K562 (cell line): ENCODE data around the gene ANK3. TPM values are rescaled to one million over a fixed set of nuclear protein-coding genes. Genes with fewer than 3 reads are reported as not detected.

Source experiments
- CBFA2T2 ChIP-seq: fragments of 450-650 bp; conservative IDR thresholded peaks from 2 replicates; pipeline ENCODE4 v1.6.1; 2017; ENCODE audit warnings: mild to moderate bottlenecking
- CBX8 ChIP-seq: fragments of 200-600 bp; sonication (generic); IDR thresholded peaks from 2 replicates; pipeline ENCODE4 v1.6.1; 2012; ENCODE audit warnings: borderline replicate concordance, mixed run types, low read depth, mild to moderate bottlenecking, moderate library complexity, mixed read lengths, low read length, control low read depth, inconsistent platforms; ENCODE audit not compliant: poor library complexity, severe bottlenecking; ENCODE audit errors: extremely low read depth
- CCNT2 ChIP-seq: IDR thresholded peaks from 2 replicates; pipeline ENCODE4 v1.6.1; 2011; ENCODE audit warnings: borderline replicate concordance, low read depth, mild to moderate bottlenecking, moderate library complexity, mixed read lengths, low read length; ENCODE audit not compliant: insufficient read length; ENCODE audit errors: extremely low read depth
- CEBPG ChIP-seq, 3 experiments: fragments of 200-800 bp in 1 of 3; sonication (Bioruptor generic) in 1 of 3; sonication (generic) in 1 of 3; formaldehyde crosslinking in 1 of 3; IDR thresholded peaks in 2 of 3; conservative IDR thresholded peaks in 1 of 3; 2 replicates each; pipeline versions ENCODE4 v1.6.1 to v1.8.0; 2016 to 2022; ENCODE audit warnings: missing compliant biosample characterization in 2 of 3, missing genetic modification characterization in 2 of 3, mild to moderate bottlenecking in 1 of 3, missing genetic modification reagents in 1 of 3
- FOXA3 ChIP-seq, 2 experiments: fragments of 450-650 bp in 1 of 2; sonication (generic) in 1 of 2; formaldehyde crosslinking; IDR thresholded peaks in 1 of 2; conservative IDR thresholded peaks in 1 of 2; 2 replicates each; pipeline versions ENCODE4 v1.4.0 to v1.8.0; 2020 to 2022; ENCODE audit warnings: mild to moderate bottlenecking in 2 of 2, missing genetic modification reagents in 1 of 2
- FOXK1 ChIP-seq: sonication (generic); formaldehyde crosslinking; IDR thresholded peaks from 2 replicates; pipeline ENCODE4 v1.8.0; 2022; ENCODE audit warnings: missing genetic modification reagents, mild to moderate bottlenecking, borderline replicate concordance
- GATAD2B ChIP-seq: fragments of 450-650 bp; IDR thresholded peaks from 2 replicates; pipeline ENCODE4 v1.6.1; 2017; ENCODE audit warnings: mild to moderate bottlenecking, borderline replicate concordance
- HDAC1 ChIP-seq, 2 experiments: fragments of 450-650 bp; IDR thresholded peaks; 2 replicates each; pipeline ENCODE4 v1.6.1; 2016 to 2017; ENCODE audit warnings: inconsistent platforms in 1 of 2, mild to moderate bottlenecking in 1 of 2, moderate library complexity in 1 of 2
- HOXB6 ChIP-seq: fragments of 250-450 bp; sonication (Bioruptor Pico); IDR thresholded peaks from 2 replicates; pipeline ENCODE4 v1.5.1; 2022; ENCODE audit warnings: mild to moderate bottlenecking, borderline replicate concordance
- JUN ChIP-seq, 2 experiments: sonication (generic) in 1 of 2; formaldehyde crosslinking in 1 of 2; IDR thresholded peaks; 2 replicates each; pipeline versions ENCODE4 v1.6.1 to v1.8.0; 2012 to 2022; ENCODE audit warnings: borderline replicate concordance in 2 of 2, mild to moderate bottlenecking in 2 of 2, improper control_type of control experiment in 1 of 2, low read depth in 1 of 2, low read length in 1 of 2, missing genetic modification reagents in 1 of 2
- KLF13 ChIP-seq: fragments of 450-650 bp; IDR thresholded peaks from 2 replicates; pipeline ENCODE4 v1.6.1; 2016; ENCODE audit warnings: missing genetic modification characterization, low read depth, mild to moderate bottlenecking, missing compliant biosample characterization, moderate library complexity, borderline replicate concordance
- KLF6 ChIP-seq: fragments of 250-450 bp; sonication (Bioruptor Pico); IDR thresholded peaks from 2 replicates; pipeline ENCODE4 v1.4.0; 2020; ENCODE audit warnings: mild to moderate bottlenecking, moderate library complexity, borderline replicate concordance
- MEIS2 ChIP-seq: fragments of 450-650 bp; IDR thresholded peaks from 2 replicates; pipeline ENCODE4 v1.6.1; 2014; ENCODE audit warnings: mild to moderate bottlenecking; ENCODE audit not compliant: partially characterized antibody
- NBN ChIP-seq: fragments of 450-650 bp; IDR thresholded peaks from 2 replicates; pipeline ENCODE4 v1.6.1; 2016; ENCODE audit warnings: low read depth, mild to moderate bottlenecking
- NEUROD1 ChIP-seq: fragments of 150-350 bp; IDR thresholded peaks from 2 replicates; pipeline ENCODE4 v1.6.1; 2014; ENCODE audit warnings: borderline replicate concordance, low read length, low read depth; ENCODE audit not compliant: partially characterized antibody
- OTX1 ChIP-seq: fragments of 450-650 bp; formaldehyde crosslinking; IDR thresholded peaks from 2 replicates; pipeline ENCODE4 v1.4.0; 2022; ENCODE audit warnings: mild to moderate bottlenecking
- POU5F1 ChIP-seq: fragments of 150-350 bp; IDR thresholded peaks from 2 replicates; pipeline ENCODE4 v1.6.1; 2014; ENCODE audit warnings: borderline replicate concordance, low read length, low read depth, mild to moderate bottlenecking; ENCODE audit not compliant: partially characterized antibody
- PTRF ChIP-seq: fragments of 450-650 bp; IDR thresholded peaks from 2 replicates; pipeline ENCODE4 v1.6.1; 2016; ENCODE audit warnings: mild to moderate bottlenecking, missing genetic modification characterization, missing compliant biosample characterization
- RBM14 ChIP-seq: fragments of 200-400 bp; formaldehyde crosslinking; IDR thresholded peaks from 2 replicates; pipeline ENCODE4 v1.6.1; 2018; ENCODE audit warnings: low read depth, mild to moderate bottlenecking, low read length, moderate library complexity, borderline replicate concordance; ENCODE audit not compliant: insufficient read depth
- SMARCE1 ChIP-seq: fragments of 450-650 bp; IDR thresholded peaks from 2 replicates; pipeline ENCODE4 v1.7.1; 2016; ENCODE audit warnings: mild to moderate bottlenecking
- SRSF1 ChIP-seq: fragments of 200-400 bp; formaldehyde crosslinking; IDR thresholded peaks from 2 replicates; pipeline ENCODE4 v1.6.1; 2017; ENCODE audit warnings: mild to moderate bottlenecking, low read depth, low read length, moderate library complexity
- THRB ChIP-seq: fragments of 450-650 bp; formaldehyde crosslinking; conservative IDR thresholded peaks from 2 replicates; pipeline ENCODE4 v1.4.0; 2022; ENCODE audit warnings: mild to moderate bottlenecking, missing genetic modification characterization
- ZEB2 ChIP-seq: fragments of 450-650 bp; IDR thresholded peaks from 2 replicates; pipeline ENCODE4 v1.6.1; 2016
- ZNF311 ChIP-seq: fragments of 250-450 bp; sonication (Bioruptor Pico); IDR thresholded peaks from 2 replicates; pipeline ENCODE4 v1.4.0; 2020; ENCODE audit warnings: mild to moderate bottlenecking, moderate library complexity
- ZNF511 ChIP-seq: sonication (generic); formaldehyde crosslinking; IDR thresholded peaks from 2 replicates; pipeline ENCODE4 v1.8.0; 2022; ENCODE audit warnings: mild to moderate bottlenecking, missing genetic modification reagents
- ZNF57 ChIP-seq: fragments of 450-650 bp; formaldehyde crosslinking; IDR thresholded peaks from 2 replicates; pipeline ENCODE4 v1.4.0; 2020; ENCODE audit warnings: mild to moderate bottlenecking, moderate library complexity
- polyA plus RNA-seq, 8 experiments: library from polyadenylated mRNA; depleted of rRNA in 4 of 8; stranded (reverse) in 5 of 8; unstranded in 3 of 8; fragments of >200 nt; fragmentation: Nextera tagmentation in 2 of 8; fragmentation: Illumina TruSeq in 1 of 8; extraction: Ambion mirVana in 2 of 8; extraction: Trizol in 1 of 8; gene quantifications; 2 replicates each; pipeline versions ENCODE4 v1.2.1 to v1.2.3, GENCODE V29; 2011 to 2014; ENCODE audit warnings: inconsistent platforms in 1 of 8, missing spikeins in 1 of 8
- total RNA-seq, 7 experiments: library from RNA; depleted of rRNA in 6 of 7; stranded (reverse); fragments of >200 nt in 6 of 7; fragmentation: Illumina TruSeq in 2 of 7; extraction: Trizol in 2 of 7; gene quantifications; 2 replicates each; pipeline versions ENCODE4 v1.2.1 to v1.2.3, GENCODE V29; 2011 to 2021; ENCODE audit warnings: low replicate concordance in 1 of 7

Gene ANK3
- total and polyA plus RNA-seq, 9 of the 15 experiments (the other 6 are each of a cell fraction or from before 2014, with no cell fraction given) = 10.0 to 32.3 (median 17.9) TPM

- TF ChIP-seq HOXB6 = no peak
- TF ChIP-seq RBM14 = no peak
- TF ChIP-seq THRB (CRISPR knock-in tag) = no peak
- TF ChIP-seq GATAD2B = peak; percentile 94
- TF ChIP-seq HDAC1 (IDR thresholded peaks at IDR 0.05) = peak; percentile 65 to 93; a peak in 3 of 4 replicates
- TF ChIP-seq SMARCE1 = peak; percentile 96
- TF ChIP-seq ZEB2 = peak; percentile 97
- TF ChIP-seq POU5F1 = no peak
- TF ChIP-seq ZNF511 (CRISPR knock-in tag) = no peak
- TF ChIP-seq CEBPG (CRISPR knock-in tag; IDR thresholded peaks at IDR 0.05) = no peak
- 0 out of 4 replicates have a peak, but pooled peaks of 1 of the 2 experiments have one; percentile 19 for TF ChIP-seq CEBPG (tag; conservative IDR thresholded peaks at IDR 0.05 in 1 of 2, IDR thresholded peaks at IDR 0.05 in 1 of 2)
- TF ChIP-seq ZNF57 (CRISPR knock-in tag) = 0 out of 2 replicates have a peak, but pooled peaks have one; percentile 21
- TF ChIP-seq CBFA2T2 = peak; percentile 99
- TF ChIP-seq MEIS2 = peak; percentile 95
- TF ChIP-seq NEUROD1 = peak; percentile 64
- TF ChIP-seq CCNT2 = peak; percentile 97
- TF ChIP-seq FOXA3 (CRISPR knock-in tag; conservative IDR thresholded peaks at IDR 0.05 in 1 of 2, IDR thresholded peaks at IDR 0.05 in 1 of 2) = peak in 1 of 2 experiments; percentile 49; a peak in 2 of 4 replicates
- 0 out of 2 replicates have a peak, but pooled peaks have one; percentile 45 for TF ChIP-seq ZNF311 (CRISPR knock-in tag)
- no peak for TF ChIP-seq FOXK1
- no peak for TF ChIP-seq KLF13 (tag)
- TF ChIP-seq PTRF (tag) = no peak
- TF ChIP-seq KLF6 = peak; percentile 59; the same call in 1 of the 2 replicates
- no peak for TF ChIP-seq CBX8
- peak; percentile 81 for TF ChIP-seq OTX1 (CRISPR knock-in tag)
- TF ChIP-seq NBN = peak; percentile 96
- TF ChIP-seq JUN (IDR thresholded peaks at IDR 0.05; ENCODE audit: borderline replicate concordance, low read depth, low read length) = peak; percentile 45; the same call in 1 of the 2 replicates
- TF ChIP-seq JUN (CRISPR knock-in tag; IDR thresholded peaks at IDR 0.05; ENCODE audit: borderline replicate concordance) = no peak
- no peak for TF ChIP-seq SRSF1
Measured at GRCh38 chr10:60262647-60263126, 127.0 kb downstream of the ANK3 start (continued).
